HG03280 (cell line): ENCODE measurements around the gene SRPX.

Experiments used
- ATAC-seq: cut with Tn5 transposase; IDR thresholded peaks from one replicate; pipeline ENCODE4 v1.9.1; 2021; ENCODE audit warnings: mild to moderate bottlenecking, moderate library complexity; ENCODE audit not compliant: unreplicated experiment

Gene SRPX

DNA sequence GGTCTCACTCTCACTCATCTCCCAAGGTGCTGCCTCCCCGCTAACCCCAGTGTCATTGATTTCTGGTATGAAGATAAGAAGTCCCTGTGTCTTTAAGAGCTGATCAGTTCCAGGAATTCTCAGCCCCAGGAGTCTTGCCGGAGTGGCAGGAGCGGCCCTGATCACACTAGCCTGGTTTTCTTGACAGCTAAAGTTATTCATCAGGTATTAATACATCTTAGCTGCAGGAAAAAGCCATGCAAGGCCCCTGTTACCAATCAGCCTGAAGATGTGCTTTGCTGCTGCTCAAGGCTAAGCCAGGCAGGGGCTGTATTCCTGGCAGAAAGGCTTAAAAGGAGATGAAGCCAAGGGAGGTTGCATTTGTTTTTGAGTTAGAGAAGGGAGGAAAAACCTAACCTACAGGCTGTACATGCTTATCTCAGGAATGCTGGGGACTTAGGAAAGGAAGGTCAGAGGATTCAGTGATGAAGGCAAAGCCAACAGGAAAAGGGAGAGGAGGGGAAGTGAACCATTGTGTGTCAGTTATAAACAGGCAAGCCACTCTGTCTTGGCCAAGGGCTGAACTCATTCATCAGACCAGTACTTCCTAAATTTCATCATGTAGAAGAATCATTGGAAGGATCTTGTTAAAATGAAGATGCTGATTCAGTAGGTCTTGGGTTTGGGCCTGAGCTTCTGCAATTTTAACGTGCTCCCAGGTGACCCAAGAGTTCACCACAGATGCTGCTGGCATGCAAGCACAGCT, 8.6 kb downstream of the SRPX start:
- no peak for ATAC-seq

DNA sequence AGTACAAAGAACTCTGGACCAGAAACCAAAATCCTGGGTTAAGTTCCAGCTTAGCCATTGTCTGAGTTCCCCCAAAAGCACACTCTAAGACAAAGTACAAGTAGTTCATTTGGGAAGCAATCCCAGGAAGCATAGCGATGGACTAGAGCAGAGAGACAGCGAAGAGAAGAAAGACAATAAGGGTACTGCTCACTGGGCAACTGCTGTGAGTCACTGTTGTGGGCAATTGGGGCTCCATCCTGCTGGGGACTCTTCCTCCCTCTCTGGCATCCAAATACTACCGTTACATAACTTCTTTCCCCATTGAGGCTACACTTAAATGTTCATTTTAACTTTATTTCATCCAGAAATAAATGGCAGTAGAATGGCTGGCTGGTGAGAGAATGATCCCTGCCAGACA, 14.1 kb downstream of the SRPX start:
- ATAC-seq: no peak

DNA sequence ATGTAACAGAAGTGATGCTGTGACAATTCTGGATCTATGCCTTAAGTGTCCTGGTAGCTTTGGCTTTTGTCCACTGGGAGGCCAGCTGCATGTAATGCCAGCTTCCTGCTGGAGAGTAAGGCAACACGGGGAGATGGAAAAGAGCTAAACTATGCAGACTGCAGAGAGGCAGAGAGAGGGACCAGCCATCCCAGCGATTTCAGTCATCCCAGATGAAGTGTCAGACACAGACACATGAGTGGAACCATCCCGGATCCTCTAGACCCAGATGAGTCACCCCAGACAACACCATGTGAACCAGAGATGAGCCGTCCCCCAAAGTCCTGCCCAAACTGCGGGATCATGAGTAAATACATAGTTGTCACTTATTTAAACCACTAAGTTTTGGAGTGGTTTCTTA, 14.6 kb downstream of the SRPX start:
- ATAC-seq: no peak

DNA sequence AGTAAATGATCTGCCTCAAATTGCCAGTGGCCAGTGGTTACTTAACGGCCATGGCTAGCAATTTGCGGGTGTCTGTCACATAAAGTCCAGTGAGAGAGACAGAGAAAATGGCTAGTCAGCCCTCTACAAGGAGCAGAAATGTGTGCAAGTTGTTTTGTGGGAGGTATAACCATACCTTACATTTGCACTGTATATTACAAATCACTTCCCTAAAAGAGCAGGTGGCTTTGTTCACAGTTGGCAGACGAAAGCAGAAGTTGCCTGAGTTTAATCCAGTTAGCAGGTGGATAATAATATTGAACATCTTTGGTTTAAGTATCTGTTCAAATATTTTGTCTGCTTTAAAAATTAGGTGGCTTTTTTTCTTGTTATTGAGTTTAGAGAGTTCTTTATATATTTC, 15.6 kb downstream of the SRPX start:
- no peak for ATAC-seq

DNA sequence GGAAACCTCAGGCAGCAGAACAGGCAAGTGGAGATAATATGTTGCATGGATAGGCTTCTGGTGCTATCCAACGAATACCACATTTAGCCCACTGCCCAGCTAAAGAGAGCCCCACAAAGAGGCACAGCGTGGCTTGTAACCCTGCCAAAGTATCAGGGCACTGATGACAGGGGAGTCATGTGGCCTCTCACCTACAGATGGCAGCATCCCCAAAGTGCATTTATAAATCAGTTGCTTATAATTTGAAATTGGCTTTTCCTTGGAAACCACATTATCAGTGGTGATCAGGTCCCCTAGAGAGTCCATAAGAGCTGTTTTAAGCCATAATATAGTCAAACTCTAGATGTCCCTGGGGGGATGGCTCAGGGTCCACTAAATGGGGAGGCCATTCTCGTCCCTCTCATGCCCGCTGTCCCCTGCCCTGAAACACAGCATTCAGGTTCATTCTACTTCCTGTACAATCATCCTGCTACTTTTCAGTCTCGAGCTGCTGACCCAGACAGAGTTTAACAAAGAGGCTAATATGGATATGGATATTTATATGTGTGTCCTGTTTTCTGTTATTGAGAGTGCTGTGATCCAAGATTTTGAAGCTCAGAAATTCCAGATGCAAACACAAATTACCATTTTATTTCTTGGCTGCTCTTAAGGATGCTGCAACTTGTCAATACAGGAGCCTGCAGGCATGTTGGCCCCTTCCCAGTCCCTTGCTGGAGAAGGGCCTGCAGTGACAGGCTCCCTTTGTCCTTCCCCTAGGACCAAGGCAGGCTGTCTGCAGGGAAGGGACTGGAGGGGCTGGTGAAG, 28.5 kb downstream of the SRPX start:
- no peak for ATAC-seq

DNA sequence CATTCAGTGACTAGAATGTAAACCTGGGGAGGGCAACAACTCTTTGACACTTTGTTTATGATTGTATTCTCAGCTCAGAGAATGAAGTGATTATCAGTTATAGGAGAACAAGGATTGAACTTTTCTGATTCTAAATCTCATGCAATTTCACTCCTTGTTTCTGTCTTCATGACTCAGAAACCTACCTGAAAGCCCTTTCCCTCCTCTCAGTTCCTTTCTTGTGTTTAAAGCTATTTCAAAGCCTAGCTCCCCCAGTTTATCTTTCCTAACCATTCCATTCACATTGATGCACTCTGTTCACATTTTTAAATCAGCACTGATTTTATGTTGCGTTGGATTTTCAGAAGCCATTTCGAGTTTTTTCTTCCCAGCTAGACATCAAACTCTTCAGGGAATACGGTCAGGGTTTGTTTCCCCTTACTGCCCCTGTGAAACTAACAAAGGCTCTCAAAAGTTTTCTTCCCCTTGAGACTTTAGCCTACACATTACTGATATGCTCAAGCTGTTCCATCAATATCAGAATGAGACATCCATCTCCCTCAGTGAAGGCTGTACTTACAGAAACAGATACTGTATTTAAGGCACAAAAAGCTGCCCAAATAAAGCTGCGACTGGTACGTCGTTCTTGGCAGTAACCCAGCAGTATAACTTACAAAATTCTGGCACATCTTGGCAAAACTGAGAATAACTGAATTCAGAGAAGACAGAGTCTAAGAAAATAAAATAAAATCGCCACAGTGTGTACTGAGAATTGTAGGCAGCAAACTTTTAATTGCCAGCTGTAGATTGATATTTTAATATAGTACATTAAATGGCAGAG, 31.0 kb downstream of the SRPX start:
- no peak for ATAC-seq

DNA sequence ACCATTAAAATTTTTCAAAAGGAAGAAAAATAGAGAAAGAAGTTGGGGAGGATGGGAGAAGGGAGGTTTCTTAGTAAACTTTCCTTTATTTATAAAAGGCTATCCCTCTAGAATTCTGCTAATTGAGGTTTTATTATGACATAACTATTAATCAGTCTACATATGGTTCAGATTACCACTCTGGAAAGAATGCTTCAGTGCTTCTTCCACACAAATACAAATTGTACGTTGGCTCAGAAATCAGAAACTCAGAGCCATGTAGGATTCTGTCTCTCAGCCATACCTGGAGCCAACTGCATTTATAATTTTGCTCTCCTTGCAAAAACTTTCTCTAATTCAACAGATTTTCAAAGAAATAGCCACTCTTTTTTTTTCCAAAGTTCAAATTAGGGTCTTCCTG, 37.1 kb downstream of the SRPX start:
- no peak for ATAC-seq

DNA sequence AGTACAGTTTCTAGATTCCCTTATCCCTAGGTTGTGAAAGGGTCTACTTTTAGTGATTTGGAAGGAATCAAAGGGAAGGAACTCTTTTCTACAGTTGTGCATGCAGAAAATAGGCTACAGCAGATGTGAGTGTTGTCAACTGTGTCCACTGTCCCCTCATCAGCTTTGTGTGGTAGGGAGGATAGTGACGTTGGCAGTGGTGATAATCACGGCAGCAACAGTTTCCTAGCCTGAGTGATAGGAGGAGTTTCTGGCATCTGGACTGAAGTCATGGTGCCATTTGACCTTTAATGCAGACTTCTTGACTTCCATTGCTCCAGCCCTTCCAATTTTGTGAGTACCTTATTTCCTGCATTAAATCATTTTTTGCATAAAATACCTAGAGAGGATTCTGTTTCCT, 39.3 kb downstream of the SRPX start:
- no peak for ATAC-seq

DNA sequence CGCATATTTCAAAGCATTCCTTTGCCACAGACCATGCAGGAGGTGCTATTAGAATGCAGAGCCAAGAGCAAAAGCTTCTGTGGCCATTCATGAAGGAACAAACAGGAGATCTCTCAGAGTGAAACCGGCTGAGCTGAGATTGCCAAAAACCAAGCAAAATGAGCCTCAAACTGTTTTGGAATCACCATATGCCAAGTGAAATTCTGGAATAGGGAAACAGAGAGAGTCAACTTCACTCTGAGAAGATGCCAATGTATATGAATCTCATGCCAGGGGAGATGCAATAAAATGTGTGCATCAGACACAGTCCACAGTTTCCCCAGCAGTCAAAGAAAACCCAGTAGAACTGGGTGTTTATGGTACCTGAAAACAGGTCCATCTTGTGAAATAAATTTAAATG, 42.3 kb downstream of the SRPX start:
- ATAC-seq: no peak

DNA sequence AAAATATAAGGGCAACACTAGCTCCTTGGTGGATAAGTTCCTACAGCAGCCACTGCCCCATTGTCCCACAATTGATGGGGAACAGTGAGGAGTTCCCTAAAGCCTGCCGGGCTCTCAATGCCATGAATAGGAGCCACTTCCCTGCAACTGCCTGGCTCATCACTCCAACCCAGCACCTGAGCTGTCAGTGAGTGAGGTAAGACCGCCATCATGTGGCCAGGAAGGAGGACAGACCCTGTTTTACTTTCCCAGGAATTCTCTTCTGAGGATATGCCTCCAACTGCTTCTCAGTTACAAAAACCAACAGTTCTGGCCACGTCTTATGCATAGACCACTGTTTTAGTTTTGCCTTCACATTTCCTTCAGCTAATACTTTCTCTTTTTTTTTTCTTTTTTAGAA, 45.5 kb downstream of the SRPX start:
- ATAC-seq: no peak

DNA sequence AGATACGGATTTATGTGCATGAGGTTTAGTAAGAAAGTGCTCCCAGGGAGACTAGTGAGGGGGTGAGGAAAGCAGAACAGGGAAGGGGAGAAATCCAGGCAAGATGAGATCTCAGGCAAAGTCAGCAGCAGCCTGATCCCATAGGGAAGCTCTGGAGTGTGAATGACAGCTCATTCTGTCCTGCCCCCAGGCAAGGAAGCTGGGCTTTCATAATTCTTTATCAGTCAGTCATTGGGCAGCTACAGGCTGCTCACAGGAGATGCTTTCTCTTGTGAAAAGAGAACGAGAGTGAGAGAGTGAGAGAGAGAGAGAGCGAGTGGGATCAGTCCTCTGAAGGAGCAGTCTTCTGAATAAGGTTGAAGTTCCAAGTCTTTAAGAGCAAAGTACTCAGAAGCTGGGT, 48.1 kb downstream of the SRPX start:
- no peak for ATAC-seq

DNA sequence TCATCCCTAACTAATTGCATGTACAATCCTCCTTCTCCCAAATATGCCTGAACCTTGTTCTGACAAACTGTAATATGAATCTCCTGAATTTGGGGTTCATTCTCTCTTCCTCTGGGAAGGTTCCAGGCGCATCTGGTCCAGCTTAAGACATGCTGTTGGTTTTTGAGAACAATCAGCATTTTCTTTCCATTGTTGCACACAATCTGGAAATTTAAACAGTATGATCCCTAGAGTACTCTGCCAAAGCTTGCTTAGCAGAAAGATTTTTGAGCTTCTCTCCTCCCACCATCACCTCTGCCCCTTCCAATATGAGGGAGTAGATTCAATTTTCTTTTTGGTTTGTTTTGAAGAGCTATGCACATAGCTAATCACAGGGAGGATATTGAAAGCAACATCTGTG, 50.1 kb downstream of the SRPX start:
- no peak for ATAC-seq

DNA sequence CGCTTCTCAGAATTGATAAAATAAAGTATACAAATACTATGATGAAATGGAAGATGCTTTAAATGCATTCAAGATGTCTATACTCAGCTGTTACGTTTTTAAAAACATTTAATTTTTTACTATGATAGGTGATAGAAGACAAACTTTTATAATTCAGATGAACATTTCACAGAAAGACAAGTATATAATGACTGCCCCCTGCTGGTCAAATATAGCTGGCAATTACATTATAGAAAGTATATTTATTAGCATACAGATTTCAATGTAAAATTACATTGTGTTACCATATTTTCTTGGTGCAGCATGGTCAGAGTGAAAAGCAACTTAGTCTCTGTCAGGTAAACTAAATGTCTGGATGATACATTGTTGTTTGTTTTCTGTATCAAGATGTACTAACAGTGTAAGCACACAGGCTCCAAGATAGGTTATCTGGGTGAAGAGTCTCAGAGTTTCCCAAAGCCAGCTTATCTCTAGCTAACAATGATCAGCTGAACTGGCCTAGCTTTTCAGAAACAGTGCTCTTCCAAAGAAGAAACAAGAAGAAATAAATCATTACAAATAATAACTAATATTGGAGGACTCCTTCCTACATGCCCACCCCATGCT, 54.1 kb downstream of the SRPX start:
- ATAC-seq: no peak

DNA sequence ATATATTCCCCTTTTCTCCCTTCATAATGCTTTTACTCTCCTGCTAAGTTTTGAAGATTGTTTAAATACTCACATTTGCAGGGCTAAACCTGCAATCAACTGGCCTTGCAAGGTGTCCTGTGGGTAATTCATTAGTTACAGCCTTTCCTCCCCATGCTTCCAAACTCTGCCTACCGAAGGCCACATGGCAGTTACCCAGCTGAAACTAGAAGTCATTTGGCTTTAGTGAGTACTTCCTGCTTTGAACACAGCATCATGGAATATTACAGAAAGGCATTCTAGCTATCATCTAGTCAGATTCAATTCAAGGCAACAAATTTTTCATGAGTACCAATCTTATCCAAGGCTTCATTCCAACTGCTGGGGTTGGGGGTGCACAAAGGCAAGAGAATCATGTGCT, 55.6 kb downstream of the SRPX start:
- ATAC-seq: no peak

DNA sequence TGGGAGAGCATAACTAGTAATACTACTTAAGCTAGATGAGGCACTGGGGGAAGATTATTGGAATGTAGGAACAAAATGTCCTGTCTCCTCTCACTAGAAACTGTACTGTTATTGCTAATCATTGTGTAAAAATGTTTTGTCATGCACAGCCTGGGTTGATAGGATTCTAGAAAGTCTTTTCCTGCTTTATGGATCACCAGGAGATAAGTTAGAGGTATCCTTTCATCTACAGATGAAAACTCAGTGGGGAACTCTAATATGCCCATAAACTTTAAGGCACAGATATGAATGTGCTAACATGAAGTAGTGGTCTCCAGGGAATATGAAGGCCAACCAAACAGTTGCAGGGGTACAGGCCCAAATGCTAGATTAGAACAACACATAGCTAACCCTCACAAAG, 57.5 kb downstream of the SRPX start:
- no peak for ATAC-seq

DNA sequence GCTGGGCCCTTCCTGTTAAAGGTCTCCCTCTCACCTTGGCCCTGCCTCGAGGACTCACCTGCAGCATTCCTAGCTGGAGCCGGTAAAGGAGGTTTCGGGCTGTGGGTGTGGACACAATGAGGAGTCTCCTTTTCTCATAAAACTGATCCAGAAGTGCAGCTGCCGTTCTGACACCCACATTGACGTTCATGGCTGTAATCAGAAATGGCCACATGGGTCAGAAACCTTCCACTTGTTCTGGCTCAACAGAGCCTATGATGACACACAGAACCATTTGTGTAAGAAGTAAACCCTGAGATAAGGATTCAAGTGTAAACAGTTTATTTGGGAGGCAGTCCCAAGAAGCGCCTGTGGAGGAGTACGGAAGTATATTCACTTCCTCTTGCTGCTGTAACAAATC, 63.8 kb downstream of the SRPX start:
- ATAC-seq: no peak

DNA sequence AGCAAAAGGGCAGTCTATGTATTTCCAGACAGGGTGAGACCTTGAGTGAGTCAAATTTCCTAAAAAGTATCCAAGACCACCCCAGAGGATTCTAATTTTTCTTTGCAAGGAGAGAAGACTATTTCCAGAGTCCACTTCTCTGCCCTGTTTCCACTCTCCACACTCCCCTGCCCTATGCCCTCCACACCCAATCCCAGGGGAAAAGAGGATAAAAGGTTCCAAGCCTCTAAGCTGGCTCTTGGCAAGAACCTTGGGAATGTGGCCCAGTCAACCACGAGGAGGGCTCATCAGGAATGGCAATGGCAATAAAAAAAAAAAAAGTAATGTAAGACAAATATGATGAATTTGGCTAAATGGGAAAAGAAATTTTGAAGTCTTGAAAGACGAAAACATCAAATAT, 65.9 kb downstream of the SRPX start:
- no peak for ATAC-seq

DNA sequence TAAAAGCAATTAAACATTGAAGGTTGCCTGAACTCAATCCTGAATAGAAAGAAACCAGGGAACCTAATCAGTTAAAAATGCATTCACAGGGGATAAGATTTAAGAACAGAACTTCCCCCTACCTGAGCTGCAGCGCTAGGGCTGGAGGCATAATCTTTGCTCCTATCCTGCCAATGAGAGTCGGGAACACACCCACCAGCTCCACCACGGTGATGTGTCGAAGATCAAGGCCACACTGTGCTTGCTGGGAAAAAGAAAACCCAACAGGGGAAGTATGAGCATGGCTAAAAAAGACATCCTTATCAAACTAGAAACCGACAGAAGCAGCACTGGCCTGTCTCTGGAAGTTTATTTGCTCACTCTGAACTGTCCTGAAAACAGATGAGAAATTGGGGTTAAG, 66.3 kb downstream of the SRPX start:
- no peak for ATAC-seq

DNA sequence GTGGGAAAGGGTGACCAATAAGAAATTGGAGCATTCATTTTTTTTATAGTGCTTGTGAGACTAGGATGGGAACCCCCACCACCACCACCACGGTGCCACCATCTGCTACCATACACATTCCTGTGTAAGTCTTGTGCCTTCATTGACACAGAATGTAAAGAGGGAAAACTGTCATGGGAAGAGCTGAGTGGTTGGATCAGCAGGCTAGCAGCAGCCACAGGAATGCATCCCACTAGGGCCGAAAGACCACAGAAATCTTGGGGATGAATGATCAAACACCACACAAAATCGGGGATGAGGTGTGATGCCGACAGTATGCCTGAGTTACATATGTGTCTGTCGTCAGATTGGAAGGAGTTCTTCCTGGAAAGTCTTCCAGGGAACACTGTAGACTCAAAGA, 69.2 kb downstream of the SRPX start:
- ATAC-seq: no peak

DNA sequence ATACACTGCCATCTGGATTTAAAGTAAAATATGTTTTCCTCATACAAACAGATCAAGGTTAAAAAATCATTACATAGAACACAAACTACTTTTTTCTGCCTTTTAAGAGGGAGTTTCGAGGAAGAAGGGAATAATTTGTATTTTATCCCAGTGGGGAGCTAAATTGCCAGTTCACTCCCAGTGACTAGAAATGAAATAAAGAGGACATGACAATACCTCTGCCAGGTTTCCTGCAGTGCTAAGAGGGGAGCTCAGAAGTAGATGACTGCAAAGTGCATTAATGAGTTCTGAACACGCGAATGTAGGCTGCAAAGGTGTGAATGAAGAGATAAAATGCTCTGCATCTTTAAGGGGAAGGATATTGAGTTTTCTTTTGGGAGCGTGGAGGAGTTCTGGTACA, 69.7 kb downstream of the SRPX start:
- ATAC-seq: no peak

DNA sequence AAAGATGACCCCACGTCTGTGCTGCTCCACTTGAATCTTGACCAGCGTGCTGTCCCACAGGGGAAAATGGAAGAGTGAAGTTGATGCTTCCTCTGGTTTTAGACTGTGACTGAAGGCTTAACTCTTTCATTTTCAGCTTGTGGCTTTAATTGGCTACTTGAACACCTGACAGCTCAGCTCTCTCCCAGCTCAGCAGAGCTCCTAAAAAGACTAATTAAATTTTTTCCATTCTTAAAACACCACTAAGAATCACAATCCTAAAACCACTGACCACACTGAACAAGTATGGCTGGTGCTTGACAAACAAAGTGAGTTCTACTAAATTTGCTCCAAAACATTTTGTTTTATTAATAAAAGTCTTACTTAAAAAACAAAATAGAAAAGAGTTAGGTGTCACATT, 71.7 kb downstream of the SRPX start:
- ATAC-seq: no peak
